ENCODE results near the gene FNDC3B. TPM values are rescaled to one million over a fixed set of nuclear protein-coding genes. Genes with fewer than 3 reads are reported as not detected.
"Not testable (repeated sequence)": the region's sequence is repeated elsewhere in the genome, so short reads cannot be mapped to it uniquely, and the experiment has no call there.

FNDC3B gene
- polyA plus RNA-seq, 2 of the 4 experiments (the other 2 are of a cell fraction), result 29.5 to 33.6 TPM

DNA sequence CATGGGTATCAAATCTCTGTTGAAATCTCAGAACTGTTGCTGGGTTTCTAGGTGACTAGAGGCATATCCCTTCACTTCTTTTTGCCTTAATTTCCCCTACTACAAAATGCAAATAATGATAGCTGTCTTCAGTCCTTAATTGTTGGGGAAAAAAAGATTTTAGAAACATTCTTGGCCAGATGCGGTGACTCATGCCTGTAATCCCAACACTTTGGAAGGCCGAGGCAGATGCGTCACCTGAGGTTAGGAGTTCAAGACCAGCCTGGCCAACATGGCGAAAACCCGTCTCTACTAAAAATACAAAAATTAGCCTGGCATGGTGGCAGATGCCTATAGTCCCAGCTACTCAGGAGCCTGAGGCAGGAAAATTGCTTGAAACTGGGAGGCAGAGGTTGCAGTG lies 329.2 kb downstream of the FNDC3B start:
- ATAC-seq; DNase-seq (ENCODE audit: low read depth in 1 of 2, low spot score in 1 of 2); H3K4me1 ChIP-seq; H3K27ac ChIP-seq; H3K4me2 ChIP-seq; POLR2A ChIA-PET; H3K4me3 ChIP-seq; FAIRE-seq; H3K9me3 ChIP-seq; TF ChIP-seq FOSL2 (IDR thresholded peaks at IDR 0.05): not testable (repeated sequence)
- TF ChIP-seq FOSL2 (CRISPR knock-in tag; IDR thresholded peaks at IDR 0.05), result peak; percentile 37
- CTCF ChIA-PET, result interaction anchor here (1.4 kb wide), 1 partner anchor 305 kb away, joined by 4 read pairs; no protein-coding TSS in a partner anchor
- 98% methylated on average over 5 of the region's 5 CpGs for WGBS (ENCODE audit: missing lambda C conversion rate)

DNA sequence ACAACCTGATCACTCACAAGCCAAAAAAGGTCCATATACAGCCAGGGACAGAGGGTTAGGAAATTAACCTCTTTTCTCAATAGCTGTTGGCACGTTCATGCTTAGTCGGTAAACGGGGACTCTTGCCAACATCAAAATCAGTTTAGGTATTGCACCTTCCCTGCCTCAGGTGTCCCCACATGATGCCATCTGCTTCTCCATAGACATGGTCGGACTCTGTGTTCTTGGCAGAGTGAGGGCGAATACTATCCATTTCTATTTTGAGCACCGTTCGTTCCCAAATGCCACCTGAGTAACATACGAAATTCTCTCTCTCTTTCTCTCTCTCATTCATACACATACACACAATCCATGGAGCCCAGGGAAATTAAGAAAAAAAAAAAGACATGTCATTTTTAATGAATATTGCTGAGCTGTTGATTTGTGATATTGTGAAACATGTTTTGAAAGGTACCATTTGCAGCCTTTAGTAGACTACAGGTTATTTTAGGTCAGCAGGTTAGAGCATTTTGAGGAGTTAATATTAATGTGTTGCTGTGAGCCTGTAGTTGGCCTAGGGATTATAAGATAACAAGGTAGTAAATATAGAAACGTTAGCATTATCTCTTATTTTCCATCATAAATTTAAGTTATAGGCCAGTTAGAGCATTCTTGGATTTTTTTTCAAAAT lies 330.3 kb downstream of the FNDC3B start:
- WGBS (ENCODE audit: missing lambda C conversion rate), result 92% methylated on average over 9 of the region's 9 CpGs
- Histone ChIP-seq H3K4me2 (no peak overlapping the region), H3K27ac (no peak overlapping the region), H3K4me1 (no peaks in the 10 kb centered on the region), H3K9me3 (no peaks in the 10 kb centered on the region), H3K4me3 (no peak overlapping the region)
- TF ChIP-seq MAFK (IDR thresholded peaks at IDR 0.05; ENCODE audit: partially characterized antibody) (peak; percentile 66), HOXB5 (CRISPR knock-in tag; IDR thresholded peaks at IDR 0.05) (no peak), ESRRA (IDR thresholded peaks at IDR 0.05; ENCODE audit: borderline replicate concordance, low read length) (no peak), JUN (IDR thresholded peaks at IDR 0.05) (no peak)
- ATAC-seq, result no peak
- DNase-seq (ENCODE audit: low read depth in 1 of 2, low spot score in 1 of 2), result no peak
- ChIA-PET CTCF (no interaction called here), POLR2A (no interaction called here)
- no peak for FAIRE-seq

- DNase-seq (ENCODE audit: low read depth in 1 of 2, low spot score in 1 of 2), result no peak
- CTCF ChIA-PET, result no interaction called here
Observed at GRCh38 chr3:172370419-172370818, 331.0 kb downstream of the FNDC3B start.

DNA sequence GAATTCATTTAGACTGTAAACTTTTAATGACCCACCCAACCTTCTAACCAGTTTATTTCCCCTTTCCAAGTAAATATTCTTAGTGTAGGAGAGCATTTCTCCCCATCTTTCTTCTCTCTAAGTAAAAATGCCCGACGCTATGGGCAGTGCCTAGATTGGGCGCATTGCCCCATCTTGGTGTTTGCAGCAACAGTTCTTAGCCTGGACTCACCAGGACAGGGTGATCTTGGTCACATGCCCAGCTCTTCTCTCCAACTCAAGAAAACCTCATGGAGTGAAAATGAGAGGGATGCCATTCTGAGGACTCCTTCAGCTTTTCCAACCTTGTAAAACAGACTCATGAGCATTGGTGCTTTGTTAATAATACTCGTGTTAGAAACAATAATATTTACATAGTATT lies 332.2 kb downstream of the FNDC3B start:
- ATAC-seq (no peak), FAIRE-seq (no peak), DNase-seq (ENCODE audit: low read depth in 1 of 2, low spot score in 1 of 2) (no peak)
- Histone ChIP-seq H3K4me1 (no peaks in the 10 kb centered on the region), H3K27ac (no peak overlapping the region), H3K9me3 (no peaks in the 10 kb centered on the region), H3K4me3 (no peak overlapping the region), H3K4me2 (no peak overlapping the region)
- POLR2A ChIA-PET, result no interaction called here
- WGBS (ENCODE audit: missing lambda C conversion rate), result 90% methylated on average over 4 of the region's 4 CpGs
- CTCF ChIA-PET, result no interaction called here
- TF ChIP-seq MAZ (IDR thresholded peaks at IDR 0.05; ENCODE audit: borderline replicate concordance, low read depth, low read length), result no peak
- TF ChIP-seq SMC3 (IDR thresholded peaks at IDR 0.05), result no peak
- no peak for TF ChIP-seq NPAS2 (CRISPR knock-in tag; IDR thresholded peaks at IDR 0.05; ENCODE audit: borderline replicate concordance)
- no peak for TF ChIP-seq KDM1A (IDR thresholded peaks at IDR 0.05; ENCODE audit: low read depth)
- TF ChIP-seq BHLHE40 (IDR thresholded peaks at IDR 0.05; ENCODE audit: low read depth, low read length), result no peak
- TF ChIP-seq EHMT2 (IDR thresholded peaks at IDR 0.05; ENCODE audit: low read depth), result no peak
- TF ChIP-seq E2F6 (IDR thresholded peaks at IDR 0.05; ENCODE audit: borderline replicate concordance, low read depth), result no peak
- no peak for TF ChIP-seq JUNB (IDR thresholded peaks at IDR 0.05)
- TF ChIP-seq POLR2A (IDR thresholded peaks at IDR 0.05; ENCODE audit: low read length), result no peak
- TF ChIP-seq MYC (IDR thresholded peaks at IDR 0.05; ENCODE audit: borderline replicate concordance, low read length), result no peak
- TF ChIP-seq HES2 (IDR thresholded peaks at IDR 0.05), result no peak
- TF ChIP-seq PHF8 (IDR thresholded peaks at IDR 0.05; ENCODE audit: borderline replicate concordance, low read depth), result no peak
- no peak for TF ChIP-seq ZC3H11A (IDR thresholded peaks at IDR 0.05)

More at GRCh38 chr3:172370419-172370818, 331.0 kb downstream of the FNDC3B start:
- WGBS (ENCODE audit: missing lambda C conversion rate), result 94% methylated on average over 3 of the region's 3 CpGs
- no peaks in the 10 kb centered on the region for H3K4me1 ChIP-seq
- no peak overlapping the region for H3K4me2 ChIP-seq
- H3K27ac ChIP-seq, result no peak overlapping the region
- ATAC-seq, result no peak
- POLR2A ChIA-PET, result no interaction called here
- TF ChIP-seq, protein P1, sequence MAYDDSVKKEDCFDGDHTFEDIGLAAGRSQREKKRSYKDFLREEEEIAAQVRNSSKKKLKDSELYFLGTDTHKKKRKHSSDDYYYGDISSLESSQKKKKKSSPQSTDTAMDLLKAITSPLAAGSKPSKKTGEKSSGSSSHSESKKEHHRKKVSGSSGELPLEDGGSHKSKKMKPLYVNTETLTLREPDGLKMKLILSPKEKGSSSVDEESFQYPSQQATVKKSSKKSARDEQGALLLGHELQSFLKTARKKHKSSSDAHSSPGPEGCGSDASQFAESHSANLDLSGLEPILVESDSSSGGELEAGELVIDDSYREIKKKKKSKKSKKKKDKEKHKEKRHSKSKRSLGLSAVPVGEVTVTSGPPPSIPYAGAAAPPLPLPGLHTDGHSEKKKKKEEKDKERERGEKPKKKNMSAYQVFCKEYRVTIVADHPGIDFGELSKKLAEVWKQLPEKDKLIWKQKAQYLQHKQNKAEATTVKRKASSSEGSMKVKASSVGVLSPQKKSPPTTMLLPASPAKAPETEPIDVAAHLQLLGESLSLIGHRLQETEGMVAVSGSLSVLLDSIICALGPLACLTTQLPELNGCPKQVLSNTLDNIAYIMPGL (CRISPR knock-in tag; IDR thresholded peaks at IDR 0.05; ENCODE audit: borderline replicate concordance), result no peak
- TF ChIP-seq EP300 (IDR thresholded peaks at IDR 0.05) (no peak), GATA3 (IDR thresholded peaks at IDR 0.05; ENCODE audit: borderline replicate concordance) (no peak), ZNF302 (CRISPR knock-in tag; IDR thresholded peaks at IDR 0.05) (no peak), MAX (IDR thresholded peaks at IDR 0.05) (no peak), PHF8 (IDR thresholded peaks at IDR 0.05; ENCODE audit: borderline replicate concordance, low read depth) (no peak), ELK1 (IDR thresholded peaks at IDR 0.05; ENCODE audit: low read depth, low read length) (no peak), BHLHE40 (IDR thresholded peaks at IDR 0.05; ENCODE audit: low read depth, low read length) (no peak)
- no peaks in the 10 kb centered on the region for H3K9me3 ChIP-seq
- no peak for FAIRE-seq
- H3K4me3 ChIP-seq, result no peak overlapping the region

All from A549 (cell line).